Spinal cord (tissue), 10 donors: Measurements from ENCODE around the gene MYO5B. TPM values are rescaled to one million over a fixed set of nuclear protein-coding genes. Genes with fewer than 3 reads are reported as not detected.

Experiments used
- DNase-seq, 6 donors: peaks; one replicate each; pipeline versions ENCODE4 v3.0.0 to v3.0.0-alpha.2; 2013 to 2015; ENCODE audit warnings: low spot score in 6 of 6, low read depth in 4 of 6
- H3K27ac ChIP-seq: one replicate; pipeline ENCODE4 v1.5.1; 2013; ENCODE audit warnings: low read depth, low read length, control low read depth
- H3K27me3 ChIP-seq: one replicate; pipeline ENCODE4 v1.6.1; 2013; ENCODE audit warnings: low read length; ENCODE audit not compliant: control insufficient read depth, insufficient read depth
- H3K36me3 ChIP-seq: one replicate; pipeline ENCODE4 v1.6.1; 2013; ENCODE audit warnings: low read length; ENCODE audit not compliant: control insufficient read depth, insufficient read depth
- H3K4me1 ChIP-seq: one replicate; pipeline ENCODE4 v1.6.1; 2013; ENCODE audit warnings: low read length; ENCODE audit not compliant: control insufficient read depth, insufficient read depth
- H3K4me3 ChIP-seq: one replicate; pipeline ENCODE4 v1.5.1; 2013; ENCODE audit warnings: low read depth, low read length, control low read depth
- H3K9me3 ChIP-seq: one replicate; pipeline ENCODE4 v1.6.1; 2013; ENCODE audit warnings: low read length; ENCODE audit not compliant: control insufficient read depth, insufficient read depth
- WGBS: methylation state at CpG from one replicate; pipeline ENCODE4 v1.1.5; 2013; ENCODE audit warnings: missing lambda C conversion rate; ENCODE audit not compliant: insufficient coverage; 5-methylcytosine and 5-hydroxymethylcytosine counted together
- polyA plus RNA-seq, 2 donors: library from polyadenylated mRNA; unstranded; fragments of 120-200 nt; gene quantifications; one replicate each; pipeline ENCODE4 v1.2.1, GENCODE V29; 2013; ENCODE audit not compliant: insufficient read length in 2 of 2
- total RNA-seq, 2 donors: library from RNA; depleted of rRNA in 1 of 2; stranded (reverse); fragments of 120-200 nt in 1 of 2; fragments of >200 nt in 1 of 2; gene quantifications; one replicate each; pipeline versions ENCODE4 v1.2.3 to v1.2.4, GENCODE V29; 2013 to 2014
- donor health status: healthy.

The MYO5B gene
- total and polyA plus RNA-seq, 4 donors, result 2.6 to 8.0 (median 4.5) TPM

DNA sequence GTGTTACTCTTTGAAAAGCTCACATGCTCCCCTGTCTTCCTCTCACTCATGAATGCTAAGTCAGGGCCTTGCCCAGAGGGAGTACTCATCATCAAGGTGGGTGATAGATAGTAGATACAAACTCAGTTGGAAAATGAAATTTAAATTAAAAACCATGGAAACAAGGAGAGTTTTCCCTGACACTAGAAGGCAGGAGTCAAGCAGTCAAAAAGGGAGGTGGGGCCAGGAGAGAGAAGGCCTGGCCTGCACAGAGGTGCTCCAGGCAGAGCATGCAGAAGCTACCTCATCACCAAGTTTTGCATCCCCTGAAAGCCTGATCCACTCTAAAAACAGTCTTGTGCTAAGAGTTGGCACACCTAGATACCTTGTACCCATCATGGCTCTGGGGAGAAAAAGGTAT is 143.7 kb downstream of the MYO5B start:
- Histone ChIP-seq H3K4me3 (no peak overlapping the region), H3K4me1 (no peaks in the 10 kb centered on the region), H3K9me3 (no peaks in the 10 kb centered on the region), H3K27ac (no peak overlapping the region), H3K36me3 (no peaks in the 10 kb centered on the region), H3K27me3 (no peaks in the 10 kb centered on the region)
- no peak for DNase-seq

DNA sequence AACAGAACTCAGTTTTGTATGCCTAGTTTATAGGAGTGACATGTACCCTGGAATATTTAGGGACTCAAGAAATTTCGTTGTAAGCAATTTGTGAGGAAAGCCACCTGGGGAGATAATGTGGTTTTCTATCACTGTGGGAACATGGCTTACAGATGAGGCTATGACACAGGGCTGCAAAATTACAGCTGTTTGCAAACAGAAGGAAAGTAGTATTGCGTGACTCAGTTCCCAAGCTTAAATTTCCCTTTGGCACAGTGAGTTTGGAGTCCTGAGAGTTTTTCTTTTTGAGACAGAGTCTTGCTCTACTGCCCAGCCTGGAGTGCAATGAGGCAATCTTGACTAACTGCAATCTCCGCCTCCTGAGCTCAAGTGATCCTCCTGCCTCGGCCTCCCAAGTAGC is 149.8 kb downstream of the MYO5B start:
- Histone ChIP-seq H3K4me1 (no peaks in the 10 kb centered on the region), H3K4me3 (no peak overlapping the region), H3K9me3 (no peaks in the 10 kb centered on the region), H3K27ac (no peak overlapping the region), H3K27me3 (no peaks in the 10 kb centered on the region), H3K36me3 (no peaks in the 10 kb centered on the region)
- DNase-seq, result no peak
- WGBS, result 68% methylated on average over 4 of the region's 4 CpGs

GRCh38 chr18:50044402-50044801 is 150.5 kb downstream of the MYO5B start:
- H3K4me3 ChIP-seq, result no peak overlapping the region
- H3K9me3 ChIP-seq, result no peaks in the 10 kb centered on the region
- no peaks in the 10 kb centered on the region for H3K36me3 ChIP-seq
- no peak overlapping the region for H3K27ac ChIP-seq
- 73% methylated on average over 2 of the region's 3 CpGs for WGBS
- H3K27me3 ChIP-seq, result no peaks in the 10 kb centered on the region
- no peaks in the 10 kb centered on the region for H3K4me1 ChIP-seq
- no peak for DNase-seq

GRCh38 chr18:50042611-50043010 is 152.3 kb downstream of the MYO5B start:
- DNase-seq, result no peak
- 85% methylated on average over 4 of the region's 5 CpGs for WGBS
- H3K4me3 ChIP-seq, result no peak overlapping the region
- no peaks in the 10 kb centered on the region for H3K4me1 ChIP-seq
- H3K36me3 ChIP-seq, result no peaks in the 10 kb centered on the region
- no peaks in the 10 kb centered on the region for H3K27me3 ChIP-seq
- no peaks in the 10 kb centered on the region for H3K9me3 ChIP-seq
- H3K27ac ChIP-seq, result no peak overlapping the region

DNA sequence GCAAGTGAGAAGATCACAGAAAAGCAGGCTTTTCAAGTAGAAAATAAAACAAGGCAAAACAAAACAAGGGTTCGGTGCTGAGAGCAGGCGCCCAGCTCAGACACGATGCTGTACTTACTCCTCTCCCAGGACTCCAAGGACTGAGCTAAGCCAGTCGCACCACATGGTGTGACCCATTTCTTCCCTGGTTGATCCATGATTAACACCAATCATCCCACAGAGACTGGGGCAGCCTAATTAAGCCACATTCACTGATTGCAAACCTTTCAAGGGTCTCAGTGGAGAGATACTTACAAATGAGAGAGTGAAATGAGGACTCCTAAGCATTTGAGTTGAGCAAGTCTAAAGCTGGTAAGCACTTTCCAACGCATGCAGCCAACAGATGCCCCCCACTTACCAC is 155.2 kb downstream of the MYO5B start:
- no peaks in the 10 kb centered on the region for H3K4me1 ChIP-seq

DNA sequence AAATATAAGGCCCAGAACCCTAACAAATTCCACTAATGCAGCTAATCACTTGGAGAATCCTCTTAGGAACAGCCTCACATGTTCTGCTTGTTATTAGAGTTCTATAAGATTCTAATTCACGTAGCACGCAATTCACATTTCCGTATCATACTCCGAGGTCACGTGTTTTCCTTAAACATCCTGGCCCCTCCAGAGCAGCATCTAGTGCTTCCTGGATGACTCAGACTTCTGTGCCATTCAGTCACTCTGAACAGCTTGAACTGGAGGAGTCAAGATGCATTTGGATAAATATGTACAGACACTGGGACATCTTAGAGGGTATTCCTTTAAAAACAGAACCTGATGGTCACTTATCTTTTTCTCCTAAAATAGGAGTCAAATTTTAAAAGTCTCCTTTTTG is 156.5 kb downstream of the MYO5B start:
- no peaks in the 10 kb centered on the region for H3K4me1 ChIP-seq
- H3K4me3 ChIP-seq, result no peak overlapping the region
- no peak overlapping the region for H3K27ac ChIP-seq
- H3K9me3 ChIP-seq, result no peaks in the 10 kb centered on the region
- DNase-seq, result no peak
- 86% methylated on average over 5 of the region's 5 CpGs for WGBS
- no peaks in the 10 kb centered on the region for H3K27me3 ChIP-seq
- H3K36me3 ChIP-seq, result no peaks in the 10 kb centered on the region

More for the DNA sequence above, 155.2 kb downstream of the MYO5B start:
- no peak overlapping the region for H3K4me3 ChIP-seq
- no peaks in the 10 kb centered on the region for H3K27me3 ChIP-seq
- peak in 1 of 6 donors; percentile 77 for DNase-seq
- H3K36me3 ChIP-seq, result no peaks in the 10 kb centered on the region
- no peaks in the 10 kb centered on the region for H3K9me3 ChIP-seq
- WGBS, result 90% methylated on average over 4 of the region's 5 CpGs
- H3K27ac ChIP-seq, result no peak overlapping the region

GRCh38 chr18:50034029-50034428 is 160.9 kb downstream of the MYO5B start:
- H3K4me3 ChIP-seq, result no peak overlapping the region
- no peaks in the 10 kb centered on the region for H3K4me1 ChIP-seq
- DNase-seq, result no peak
- no peaks in the 10 kb centered on the region for H3K36me3 ChIP-seq
- no peak overlapping the region for H3K27ac ChIP-seq
- H3K27me3 ChIP-seq, result no peaks in the 10 kb centered on the region
- H3K9me3 ChIP-seq, result no peaks in the 10 kb centered on the region

DNA sequence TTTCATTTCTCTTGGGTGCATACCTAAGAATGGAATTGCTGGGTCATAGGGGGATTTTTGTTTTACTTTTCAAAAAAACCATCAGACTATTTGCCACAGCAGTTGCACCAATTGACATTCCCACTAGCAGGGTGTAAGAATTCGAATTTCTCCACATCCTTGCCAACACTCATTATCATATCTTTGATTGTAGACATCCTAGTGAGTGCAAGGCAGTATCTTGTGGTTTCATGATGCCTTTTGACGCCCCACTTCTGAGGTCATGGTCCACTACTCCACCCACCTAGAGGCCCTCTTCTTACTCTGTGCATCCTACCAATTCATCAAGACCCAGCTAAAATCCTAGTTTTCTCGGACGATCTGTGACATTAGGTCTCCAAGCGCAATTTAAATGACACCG is 161.9 kb downstream of the MYO5B start:
- 68% methylated on average over 4 of the region's 6 CpGs for WGBS
- DNase-seq, result no peak
- Histone ChIP-seq H3K4me3 (no peak overlapping the region), H3K36me3 (no peaks in the 10 kb centered on the region), H3K27ac (no peak overlapping the region), H3K9me3 (no peaks in the 10 kb centered on the region), H3K27me3 (no peaks in the 10 kb centered on the region), H3K4me1 (no peaks in the 10 kb centered on the region)

GRCh38 chr18:50030146-50030545 is 164.8 kb downstream of the MYO5B start:
- Histone ChIP-seq H3K4me3 (no peak overlapping the region), H3K27me3 (no peaks in the 10 kb centered on the region), H3K4me1 (no peaks in the 10 kb centered on the region), H3K9me3 (no peaks in the 10 kb centered on the region), H3K27ac (no peak overlapping the region), H3K36me3 (no peaks in the 10 kb centered on the region)
- DNase-seq, result peak in 1 of 6 donors; percentile 34
- WGBS, result 65% methylated on average over 4 of the region's 4 CpGs

DNA sequence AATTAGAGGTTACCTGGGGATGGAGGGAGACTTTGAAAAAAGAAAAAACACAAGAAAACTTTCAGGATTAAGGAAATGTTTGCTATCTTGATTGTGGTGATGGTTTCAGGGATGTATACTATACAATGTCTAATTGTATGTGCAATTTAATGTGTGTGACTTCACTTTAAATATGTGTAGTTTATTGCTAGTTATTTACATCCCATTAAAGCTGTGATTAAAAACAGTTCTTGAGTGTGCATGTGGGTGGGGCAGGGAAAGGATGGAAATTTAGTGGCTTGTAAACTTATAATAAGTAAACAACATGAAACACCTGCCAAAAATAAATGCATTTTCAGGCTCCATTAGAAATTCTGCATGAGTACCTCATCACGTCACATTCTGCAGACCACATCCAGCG is 167.0 kb downstream of the MYO5B start:
- Histone ChIP-seq H3K9me3 (no peaks in the 10 kb centered on the region), H3K27ac (no peak overlapping the region), H3K27me3 (no peaks in the 10 kb centered on the region), H3K36me3 (no peaks in the 10 kb centered on the region), H3K4me1 (no peaks in the 10 kb centered on the region), H3K4me3 (no peak overlapping the region)
- WGBS, result no CpG with 5 or more reads among the region's 2 CpGs
- no peak for DNase-seq
